ENCODE data around the gene UGT1A6. TPM values are rescaled to one million over a fixed set of nuclear protein-coding genes. Genes with fewer than 3 reads are reported as not detected.

UGT1A6 gene
- total RNA-seq, 1 donor from 2014 or later, result not detected

- Mint-ChIP-seq H3K27me3 (peaks cover 6% of the 10 kb centered on the region), H3K4me3 (no peak overlapping the region), H3K4me1 (no peaks in the 10 kb centered on the region), H3K27ac (no peak overlapping the region), H3K36me3 (ENCODE audit: low read depth) (no peaks in the 10 kb centered on the region), H3K9me3 (no peaks in the 10 kb centered on the region)
- DNase-seq, result no peak
- TF ChIP-seq CTCF (IDR thresholded peaks at IDR 0.05), result no peak
- ATAC-seq (ENCODE audit: low read depth), result no peak
- ChIA-PET CTCF (no interaction called here), POLR2A (interaction anchor here (0.7 kb wide), 1 partner anchor 13 kb away, joined by 3 read pairs; no protein-coding TSS in a partner anchor)
- intact Hi-C loops (cut with micrococcal nuclease), result no loop called here
Observed at GRCh38 chr2:233690444-233690843, 2.2 kb upstream of the UGT1A6 start.

DNA sequence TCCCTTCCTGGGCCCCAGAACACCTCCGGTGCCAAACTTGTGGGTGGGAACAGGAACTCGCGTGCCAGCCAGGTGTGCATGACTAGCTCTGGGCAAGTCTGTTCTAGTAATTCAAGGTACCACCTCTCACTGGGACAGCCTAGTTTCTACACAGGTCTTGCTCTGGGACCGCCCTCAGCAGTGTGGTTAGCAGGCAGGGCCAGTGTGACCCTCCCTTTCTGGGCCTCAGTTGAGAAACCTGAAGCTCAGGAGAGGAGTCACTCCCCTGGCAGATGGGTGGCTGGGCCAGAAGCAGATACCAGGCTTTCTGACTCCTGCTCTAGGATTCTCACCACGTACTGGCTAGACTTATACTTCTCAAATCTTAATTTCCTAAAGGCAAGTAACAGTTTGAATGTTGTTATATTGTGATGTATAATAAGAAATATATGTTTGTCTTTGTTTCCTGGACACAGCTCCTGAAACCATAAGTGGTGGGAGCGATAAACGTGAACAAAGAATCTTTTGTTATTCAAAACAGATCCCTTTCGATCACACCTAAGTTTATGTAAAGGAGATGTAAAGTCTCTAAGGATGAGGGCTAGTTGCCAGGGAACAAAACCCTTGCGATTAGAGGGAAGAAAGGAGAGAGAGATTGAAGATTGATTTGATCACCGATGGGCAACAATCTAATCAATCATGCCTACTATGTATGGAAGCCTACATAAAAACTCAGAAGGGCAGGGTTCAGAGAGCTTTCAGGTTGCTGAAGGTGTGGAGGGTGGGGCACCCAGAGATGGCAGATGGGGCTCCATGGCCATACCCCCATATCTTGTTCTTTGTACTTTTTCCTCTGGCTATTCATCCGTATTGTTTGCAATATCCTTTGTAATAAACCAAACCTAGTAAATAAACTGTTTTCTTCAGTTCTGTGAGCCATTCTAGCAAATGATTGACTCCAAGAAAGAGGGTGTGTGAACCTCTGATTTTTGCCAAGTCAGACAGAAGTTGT, 952 bp upstream of the UGT1A6 start:
- POLR2A ChIA-PET, result no interaction called here
- TF ChIP-seq CTCF (IDR thresholded peaks at IDR 0.05), result no peak
- H3K4me3 Mint-ChIP-seq, result no peak overlapping the region
- intact Hi-C loops (cut with micrococcal nuclease), result no loop called here
- ATAC-seq (ENCODE audit: low read depth), result no peak
- no peak overlapping the region for H3K27ac Mint-ChIP-seq
- CTCF ChIA-PET, result no interaction called here
- no peaks in the 10 kb centered on the region for H3K36me3 Mint-ChIP-seq (ENCODE audit: low read depth)
- no peaks in the 10 kb centered on the region for H3K4me1 Mint-ChIP-seq
- no peak for DNase-seq
- no peaks in the 10 kb centered on the region for H3K9me3 Mint-ChIP-seq
- peaks cover under 1% of the 10 kb centered on the region for H3K27me3 Mint-ChIP-seq

- ChIA-PET POLR2A (no interaction called here), CTCF (no interaction called here)
- ATAC-seq (ENCODE audit: low read depth) (no peak), DNase-seq (no peak)
- peaks cover 5% of the 10 kb centered on the region for H3K27me3 Mint-ChIP-seq
- no peak overlapping the region for H3K27ac Mint-ChIP-seq
- no peaks in the 10 kb centered on the region for H3K36me3 Mint-ChIP-seq (ENCODE audit: low read depth)
- H3K4me3 Mint-ChIP-seq, result no peak overlapping the region
- intact Hi-C loops (cut with micrococcal nuclease), result no loop called here
- no peaks in the 10 kb centered on the region for H3K9me3 Mint-ChIP-seq
- no peak for TF ChIP-seq CTCF (IDR thresholded peaks at IDR 0.05)
- no peaks in the 10 kb centered on the region for H3K4me1 Mint-ChIP-seq
Observed at GRCh38 chr2:233693963-233694362, 1.3 kb downstream of the UGT1A6 start.

DNA sequence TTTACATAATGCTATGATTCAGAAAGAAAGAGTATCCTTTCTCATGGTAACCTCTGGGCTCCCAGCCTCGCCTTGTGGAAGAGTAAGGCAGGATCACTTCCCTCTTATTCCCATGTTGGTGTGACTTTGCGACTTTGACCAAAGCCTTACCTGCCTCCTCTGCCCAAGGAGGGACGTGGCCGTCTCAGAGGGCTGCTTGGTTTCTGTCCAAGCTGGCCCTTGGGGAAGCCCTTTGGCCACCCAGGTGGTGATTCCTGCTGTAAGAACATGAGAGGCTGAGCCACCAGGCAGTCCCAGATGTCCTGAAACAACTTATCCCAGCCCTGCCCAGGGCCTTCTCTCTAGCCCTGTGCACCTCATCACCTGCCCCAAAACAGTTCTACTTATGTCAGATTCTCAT, 6.0 kb downstream of the UGT1A6 start:
- ATAC-seq (ENCODE audit: low read depth) (no peak), DNase-seq (no peak)
- H3K4me3 Mint-ChIP-seq, result no peak overlapping the region
- CTCF ChIA-PET, result interaction anchor here (0.7 kb wide), 1 partner anchor 13 kb away, joined by 3 read pairs; no protein-coding TSS in a partner anchor
- no peak overlapping the region for H3K27ac Mint-ChIP-seq
- no peak for TF ChIP-seq CTCF (IDR thresholded peaks at IDR 0.05)
- POLR2A ChIA-PET, result no interaction called here
- intact Hi-C loops (cut with micrococcal nuclease), result no loop called here
- no peaks in the 10 kb centered on the region for H3K9me3 Mint-ChIP-seq
- no peaks in the 10 kb centered on the region for H3K36me3 Mint-ChIP-seq (ENCODE audit: low read depth)
- H3K4me1 Mint-ChIP-seq, result no peaks in the 10 kb centered on the region
- peaks cover 5% of the 10 kb centered on the region for H3K27me3 Mint-ChIP-seq

- peaks cover 3% of the 10 kb centered on the region for H3K9me3 Mint-ChIP-seq
- ChIA-PET POLR2A (no interaction called here), CTCF (no interaction called here)
- H3K36me3 Mint-ChIP-seq (ENCODE audit: low read depth), result no peaks in the 10 kb centered on the region
- no peak overlapping the region for H3K27ac Mint-ChIP-seq
- H3K4me1 Mint-ChIP-seq, result no peaks in the 10 kb centered on the region
- TF ChIP-seq CTCF (IDR thresholded peaks at IDR 0.05), result no peak
- no peak overlapping the region for H3K4me3 Mint-ChIP-seq
- ATAC-seq (ENCODE audit: low read depth) (no peak), DNase-seq (no peak)
- peaks cover 5% of the 10 kb centered on the region for H3K27me3 Mint-ChIP-seq
- intact Hi-C loops (cut with micrococcal nuclease), result loop anchor here (10.0 kb wide), 1 partner anchor 145 kb away; no protein-coding TSS in a partner anchor
Observed at GRCh38 chr2:233699424-233700027, 6.8 kb downstream of the UGT1A6 start.
